ENCODE measurements around the gene HYDIN. TPM values are rescaled to one million over a fixed set of nuclear protein-coding genes. Genes with fewer than 3 reads are reported as not detected.
"Not testable (repeated sequence)": the region's sequence is repeated elsewhere in the genome, so short reads cannot be mapped to it uniquely, and the experiment has no call there.

HYDIN gene
- total RNA-seq, 2 experiments from 2014 or later, result not detected

DNA sequence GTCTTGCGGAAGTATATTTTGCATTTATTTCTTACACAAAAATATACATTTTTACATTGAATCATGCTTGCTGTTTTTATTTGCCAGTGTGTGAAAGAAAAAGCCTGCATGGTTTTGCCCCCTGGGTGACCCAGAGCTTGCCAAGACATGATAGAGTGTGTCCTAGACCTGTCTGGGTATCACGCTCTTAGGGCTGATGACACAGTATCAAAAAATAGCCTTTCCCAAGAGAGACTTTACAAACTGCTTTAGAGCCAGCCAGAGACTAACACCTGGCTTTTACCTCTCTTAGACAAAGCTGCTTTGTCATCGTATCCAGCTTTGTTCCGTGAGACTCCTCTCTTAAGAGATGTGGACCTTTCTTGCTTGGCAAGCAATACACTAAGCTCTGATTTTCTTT lies 160.7 kb downstream of the HYDIN start:
- POLR2A ChIA-PET; DNase-seq (ENCODE audit: low spot score); H3K4me1 ChIP-seq (ENCODE audit: insufficient read depth, low read length, poor library complexity, severe bottlenecking); BruUV-seq (replicated peaks); H3K4me3 ChIP-seq (ENCODE audit: low read depth, low read length, poor library complexity, severe bottlenecking); H3K27ac ChIP-seq (ENCODE audit: low read depth, low read length, poor library complexity, severe bottlenecking); H3K36me3 ChIP-seq (ENCODE audit: insufficient read depth, low read length); H3K9me3 ChIP-seq (ENCODE audit: low read length); CTCF ChIA-PET (ENCODE audit: unreplicated experiment); H3K79me2 ChIP-seq (ENCODE audit: insufficient read depth, low read depth, low read length); H2AFZ ChIP-seq (ENCODE audit: low read length); intact Hi-C loops (cut with micrococcal nuclease; ENCODE audit: unreplicated experiment); H3K4me2 ChIP-seq (ENCODE audit: low read length); H4K20me1 ChIP-seq (ENCODE audit: insufficient read depth, low read length); H3K9me2 ChIP-seq (ENCODE audit: insufficient read depth, low read length): not testable (repeated sequence)

DNA sequence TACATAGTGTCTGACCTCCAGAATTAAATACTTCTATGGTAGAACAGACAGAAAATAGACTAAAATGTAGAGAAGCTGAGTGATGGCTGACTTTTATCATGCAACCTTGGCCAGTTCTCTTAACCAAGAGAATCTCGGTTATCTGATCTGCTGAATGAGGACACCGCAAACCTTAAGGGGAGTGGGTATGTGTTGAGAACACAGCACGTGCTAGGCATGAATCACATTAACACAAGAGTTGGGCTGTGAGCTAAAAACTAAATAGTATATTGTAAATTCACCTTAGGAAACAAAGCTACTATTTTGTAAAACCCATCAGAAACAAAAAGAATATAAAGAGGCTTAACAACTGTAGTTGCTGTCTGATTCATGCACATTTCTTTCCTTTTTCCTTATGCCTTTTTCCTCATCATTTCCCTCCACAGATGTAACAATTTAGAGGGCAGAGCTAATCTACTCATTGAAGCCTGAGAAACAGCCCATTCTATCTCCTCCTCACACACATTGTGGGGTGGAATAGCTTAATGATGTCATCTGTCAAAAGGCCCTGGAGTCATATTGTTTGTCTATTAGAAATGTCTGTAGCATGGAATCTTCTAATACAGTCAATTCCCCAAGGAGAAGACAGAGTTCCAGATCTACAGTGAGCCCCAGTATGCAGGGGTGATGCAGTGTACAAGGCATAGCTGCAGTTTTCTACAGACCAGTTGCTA lies 176.5 kb downstream of the HYDIN start:
- DNase-seq (ENCODE audit: low spot score); H2AFZ ChIP-seq (ENCODE audit: low read length); H3K4me2 ChIP-seq (ENCODE audit: low read length); H3K4me3 ChIP-seq (ENCODE audit: low read depth, low read length, poor library complexity, severe bottlenecking); intact Hi-C loops (cut with micrococcal nuclease; ENCODE audit: unreplicated experiment); BruUV-seq (replicated peaks); H3K4me1 ChIP-seq (ENCODE audit: insufficient read depth, low read length, poor library complexity, severe bottlenecking); H4K20me1 ChIP-seq (ENCODE audit: insufficient read depth, low read length); H3K27ac ChIP-seq (ENCODE audit: low read depth, low read length, poor library complexity, severe bottlenecking); CTCF ChIA-PET (ENCODE audit: unreplicated experiment); H3K79me2 ChIP-seq (ENCODE audit: insufficient read depth, low read depth, low read length); H3K36me3 ChIP-seq (ENCODE audit: insufficient read depth, low read length); H3K9me2 ChIP-seq (ENCODE audit: insufficient read depth, low read length); H3K9me3 ChIP-seq (ENCODE audit: low read length): not testable (repeated sequence)
- POLR2A ChIA-PET, result interaction anchor here (0.6 kb wide), 1 partner anchor 318 kb away, joined by 3 read pairs; no protein-coding TSS in a partner anchor

DNA sequence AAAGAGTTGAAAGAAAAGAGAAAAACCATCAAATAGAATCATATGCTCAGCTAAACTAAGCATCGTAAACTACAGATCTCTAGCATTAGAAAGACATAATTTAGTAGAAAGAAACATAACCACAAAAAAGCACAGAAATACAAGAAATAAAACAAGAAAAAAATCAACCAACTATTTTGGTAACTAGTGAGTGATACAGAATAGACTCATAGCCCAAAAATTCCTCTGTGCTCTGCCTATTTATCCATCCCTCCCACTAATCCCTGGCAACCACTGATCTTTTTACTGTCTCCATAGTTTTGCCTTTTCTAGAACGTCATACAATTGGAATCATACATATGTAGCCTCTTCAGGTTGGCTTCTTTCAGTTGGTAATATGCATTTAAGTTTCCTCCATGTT lies 180.2 kb downstream of the HYDIN start:
- CTCF ChIA-PET (ENCODE audit: unreplicated experiment); H3K9me3 ChIP-seq (ENCODE audit: low read length): not testable (repeated sequence)

DNA sequence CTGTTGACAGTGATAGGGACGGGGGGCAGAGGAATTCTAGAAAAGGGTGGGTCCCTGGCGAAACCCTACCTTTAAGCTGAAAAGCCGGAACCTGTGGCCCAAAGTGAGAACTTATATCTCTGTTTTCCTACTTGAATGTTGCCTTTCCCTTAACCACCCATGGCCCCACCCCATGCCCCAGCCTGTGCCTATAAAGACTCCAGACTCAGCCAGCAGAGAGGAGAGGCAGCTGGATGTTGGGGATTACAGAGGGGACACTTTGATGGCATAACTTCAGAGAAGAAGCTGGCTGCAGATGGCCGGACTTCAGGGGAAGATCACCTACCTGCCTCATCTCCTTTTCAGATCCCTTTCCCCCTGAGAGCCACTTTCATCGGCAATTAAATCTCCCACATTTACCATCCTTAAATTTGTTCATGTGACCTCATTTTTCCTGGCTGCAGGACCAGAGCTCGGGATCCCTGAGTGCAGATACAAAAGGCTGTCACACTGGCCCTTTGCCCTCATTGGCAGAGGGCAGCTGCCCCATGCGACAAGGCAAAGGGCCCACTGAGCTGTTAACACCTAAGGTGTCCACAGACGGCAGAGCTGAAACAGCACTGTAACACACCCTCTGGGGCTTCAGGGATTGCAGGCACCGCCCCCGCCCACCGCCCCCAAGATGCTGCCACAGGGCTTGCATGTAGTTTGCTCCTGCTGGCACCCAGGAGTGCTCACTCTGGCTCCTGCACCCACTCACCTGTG lies 191.0 kb downstream of the HYDIN start:
- CTCF ChIA-PET (ENCODE audit: unreplicated experiment), result not testable (repeated sequence)

More for the DNA sequence above, 180.2 kb downstream of the HYDIN start:
- H3K79me2 ChIP-seq (ENCODE audit: insufficient read depth, low read depth, low read length); H3K36me3 ChIP-seq (ENCODE audit: insufficient read depth, low read length); BruUV-seq (replicated peaks); intact Hi-C loops (cut with micrococcal nuclease; ENCODE audit: unreplicated experiment); H4K20me1 ChIP-seq (ENCODE audit: insufficient read depth, low read length); H3K9me2 ChIP-seq (ENCODE audit: insufficient read depth, low read length); POLR2A ChIA-PET; H3K4me3 ChIP-seq (ENCODE audit: low read depth, low read length, poor library complexity, severe bottlenecking); H3K4me1 ChIP-seq (ENCODE audit: insufficient read depth, low read length, poor library complexity, severe bottlenecking); DNase-seq (ENCODE audit: low spot score); H3K4me2 ChIP-seq (ENCODE audit: low read length); H3K27ac ChIP-seq (ENCODE audit: low read depth, low read length, poor library complexity, severe bottlenecking); H2AFZ ChIP-seq (ENCODE audit: low read length): not testable (repeated sequence)

DNA sequence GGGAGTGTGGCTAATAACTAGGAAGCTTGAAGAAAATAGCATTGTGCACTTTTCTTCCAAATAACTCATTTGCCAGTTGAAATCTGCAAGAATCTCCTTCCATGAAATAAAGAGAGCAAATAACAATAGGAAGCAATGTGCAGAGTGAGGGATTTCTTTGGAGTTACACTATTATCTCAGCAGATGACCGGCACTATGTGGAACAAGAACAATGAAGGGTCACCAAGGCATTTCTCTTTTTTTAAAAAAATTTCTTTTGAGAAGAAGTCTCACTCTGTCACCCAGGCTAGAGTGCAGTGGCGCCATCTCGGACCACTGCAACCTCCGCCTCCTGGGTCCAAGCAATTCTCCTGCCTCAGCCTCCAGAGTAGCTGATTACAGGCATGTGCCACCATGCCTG lies 192.1 kb downstream of the HYDIN start:
- H3K27ac ChIP-seq (ENCODE audit: low read depth, low read length, poor library complexity, severe bottlenecking); CTCF ChIA-PET (ENCODE audit: unreplicated experiment); H3K36me3 ChIP-seq (ENCODE audit: insufficient read depth, low read length); H3K9me2 ChIP-seq (ENCODE audit: insufficient read depth, low read length); H2AFZ ChIP-seq (ENCODE audit: low read length); BruUV-seq (replicated peaks); POLR2A ChIA-PET; H3K4me2 ChIP-seq (ENCODE audit: low read length); H3K9me3 ChIP-seq (ENCODE audit: low read length); intact Hi-C loops (cut with micrococcal nuclease; ENCODE audit: unreplicated experiment); H3K79me2 ChIP-seq (ENCODE audit: insufficient read depth, low read depth, low read length); DNase-seq (ENCODE audit: low spot score); H3K4me1 ChIP-seq (ENCODE audit: insufficient read depth, low read length, poor library complexity, severe bottlenecking); H4K20me1 ChIP-seq (ENCODE audit: insufficient read depth, low read length); H3K4me3 ChIP-seq (ENCODE audit: low read depth, low read length, poor library complexity, severe bottlenecking): not testable (repeated sequence)

More for the DNA sequence above, 191.0 kb downstream of the HYDIN start:
- POLR2A ChIA-PET; H3K4me3 ChIP-seq (ENCODE audit: low read depth, low read length, poor library complexity, severe bottlenecking); H3K27ac ChIP-seq (ENCODE audit: low read depth, low read length, poor library complexity, severe bottlenecking); DNase-seq (ENCODE audit: low spot score); H3K4me1 ChIP-seq (ENCODE audit: insufficient read depth, low read length, poor library complexity, severe bottlenecking); H3K4me2 ChIP-seq (ENCODE audit: low read length); BruUV-seq (replicated peaks); intact Hi-C loops (cut with micrococcal nuclease; ENCODE audit: unreplicated experiment); H2AFZ ChIP-seq (ENCODE audit: low read length); H3K36me3 ChIP-seq (ENCODE audit: insufficient read depth, low read length); H3K79me2 ChIP-seq (ENCODE audit: insufficient read depth, low read depth, low read length); H3K9me3 ChIP-seq (ENCODE audit: low read length); H4K20me1 ChIP-seq (ENCODE audit: insufficient read depth, low read length); H3K9me2 ChIP-seq (ENCODE audit: insufficient read depth, low read length): not testable (repeated sequence)

DNA sequence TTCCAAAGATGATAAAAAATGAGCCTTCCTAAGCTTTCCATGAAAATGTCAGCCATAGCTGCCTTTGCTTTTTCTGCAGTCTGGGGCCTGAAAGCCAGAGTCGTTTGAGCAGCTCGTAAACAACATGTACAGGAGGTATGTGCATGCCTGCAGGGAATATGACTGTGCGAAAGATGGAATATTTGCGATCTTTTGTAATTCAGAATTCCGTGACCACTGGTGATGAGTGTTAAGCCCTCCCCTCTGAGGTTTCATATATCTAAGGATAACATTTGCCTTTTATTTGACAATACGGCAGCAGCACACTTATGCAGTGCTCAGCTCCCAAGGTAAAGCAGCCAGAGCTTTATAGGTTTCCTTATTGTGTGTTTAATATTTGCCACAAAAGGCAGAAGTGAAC lies 192.5 kb downstream of the HYDIN start:
- H3K36me3 ChIP-seq (ENCODE audit: insufficient read depth, low read length); H3K9me3 ChIP-seq (ENCODE audit: low read length); H3K4me1 ChIP-seq (ENCODE audit: insufficient read depth, low read length, poor library complexity, severe bottlenecking); BruUV-seq (replicated peaks); CTCF ChIA-PET (ENCODE audit: unreplicated experiment); H2AFZ ChIP-seq (ENCODE audit: low read length); H3K4me2 ChIP-seq (ENCODE audit: low read length); POLR2A ChIA-PET; intact Hi-C loops (cut with micrococcal nuclease; ENCODE audit: unreplicated experiment); DNase-seq (ENCODE audit: low spot score); H3K79me2 ChIP-seq (ENCODE audit: insufficient read depth, low read depth, low read length); H3K9me2 ChIP-seq (ENCODE audit: insufficient read depth, low read length); H3K4me3 ChIP-seq (ENCODE audit: low read depth, low read length, poor library complexity, severe bottlenecking); H4K20me1 ChIP-seq (ENCODE audit: insufficient read depth, low read length); H3K27ac ChIP-seq (ENCODE audit: low read depth, low read length, poor library complexity, severe bottlenecking): not testable (repeated sequence)
